Pancreas (tissue), 10 donors: ENCODE results near the gene ZNF581. TPM values are rescaled to one million over a fixed set of nuclear protein-coding genes. Genes with fewer than 3 reads are reported as not detected.

Source experiments
- ATAC-seq, 4 donors: fragments of 200-7000 bp; cut with Tn5 transposase; one replicate each; pipeline versions ENCODE4 v1.8.0 to v1.9.1; 2020; ENCODE audit warnings: mild to moderate bottlenecking in 4 of 4, moderate library complexity in 4 of 4
- DNase-seq, 6 donors: peaks; one replicate each; pipeline ENCODE4 v3.0.0-alpha.2; 2020
- FAIRE-seq: peaks from 2 replicates; lab custom pipeline; 2012; peaks lifted over from hg19 to GRCh38; lab: Jason Lieb, UNC
- H3K27ac ChIP-seq, 4 donors: fragments of 200-600 bp; sonication (generic); 1 replicate in 3 of 4; 2 replicates in 1 of 4; pipeline versions ENCODE4 v1.5.0 to v1.8.0; 2020
- H3K27me3 ChIP-seq, 4 donors: fragments of 200-600 bp; one replicate each; pipeline ENCODE4 v1.8.0; 2021
- H3K36me3 ChIP-seq, 3 donors: fragments of 200-600 bp; sonication (generic) in 1 of 3; one replicate each; pipeline versions ENCODE4 v1.5.0 to v1.8.0; 2020 to 2021
- H3K4me1 ChIP-seq, 3 donors: fragments of 200-600 bp; one replicate each; pipeline ENCODE4 v1.8.0; 2021
- H3K4me3 ChIP-seq, 4 donors: fragments of 200-600 bp; sonication (generic) in 2 of 4; one replicate each; pipeline versions ENCODE4 v1.5.0 to v1.8.0; 2020 to 2021
- H3K9me3 ChIP-seq, 4 donors: fragments of 200-600 bp; one replicate each; pipeline ENCODE4 v1.8.0; 2021
- CTCF ChIP-seq, 4 donors: fragments of 200-600 bp; sonication (generic) in 3 of 4; IDR thresholded peaks; one replicate each; pipeline versions ENCODE4 v1.5.0 to v1.8.0; 2021; ENCODE audit warnings: antibody characterized with exemption in 4 of 4
- WGBS, 2 donors: extraction: QIAGEN DNeasy Blood & Tissue Kit; methylation state at CpG; one replicate each; pipeline ENCODE4 v1.1.7; 2013; 5-methylcytosine and 5-hydroxymethylcytosine counted together
- intact Hi-C, 3 donors: fragments of 100-400 bp; cut with DNase I; formaldehyde crosslinking; loops; one replicate each; pipeline versions ENCODE4 v1.11.1 to v1.14.2; 2022
- polyA plus RNA-seq, 2 donors: library from polyadenylated mRNA; stranded (reverse); fragments of 200-250 nt; gene quantifications; one replicate each; pipeline ENCODE4 v1.2.3, GENCODE V29; 2013
- total RNA-seq, 6 donors: library from RNA; stranded (reverse); fragmentation: NEBNext Ultra II Directional in 4 of 6; extraction: Animal tissue kit (Norgen Biotek cat#: 25700) in 4 of 6; gene quantifications; one replicate each; pipeline versions ENCODE4 v1.2.1 to v1.2.4, GENCODE V29; 2021 to 2023
- donor health status: healthy with polysubstance abuse.
- donor health status: DM: no; HTN: no; CAD: no; lungs with moderate emphysema.
- donor health status: DM: no; HTN: no; CAD: no.
- donor health status: control.
- donor health status: control.
- donor health status: Bipolar disorder and iron deficiency.
- donor health status: DM: yes; HTN: yes; CAD: no.
- donor health status: DM: no; HTN: no; CAD: no.
- donor health status: DM: no; HTN: no; CAD: no.
- donor health status: DM: yes; HTN: yes; CAD: no.

Gene ZNF581
- total and polyA plus RNA-seq, 8 donors, result 12.9 to 23.2 (median 15.2) TPM

- intact Hi-C loops, result no loop called here
- peak overlapping the region; percentile 46 to 68 (median 62) for H3K27ac ChIP-seq
- DNase-seq, result peak in 2 of 6 donors; percentile 50 to 75
These were observed 5.3 kb downstream of the ZNF581 start for GRCh38 chr19:55648585-55649267.

GRCh38 chr19:55649268-55650125, 6.0 kb downstream of the ZNF581 start:
- FAIRE-seq (no peak), ATAC-seq (no peak), DNase-seq (peak in 2 of 6 donors; percentile 37 to 67)
- Histone ChIP-seq H3K27me3 (no peaks in the 10 kb centered on the region), H3K36me3 (no peaks in the 10 kb centered on the region), H3K27ac (no peak overlapping the region), H3K9me3 (no peaks in the 10 kb centered on the region), H3K4me3 (peak overlapping the region in 1 of 4 donors; percentile 91), H3K4me1 (peaks cover 0 to 12% (median 6%) of the 10 kb centered on the region in 3 donors)
- no peak for TF ChIP-seq CTCF (IDR thresholded peaks at IDR 0.05)
- WGBS, 2 donors, result 79 to 87% methylated on average over 17 of the region's 17 CpGs
- intact Hi-C loops, result no loop called here

More at GRCh38 chr19:55648585-55649267, 5.3 kb downstream of the ZNF581 start:
- ATAC-seq (no peak), FAIRE-seq (no peak)
- no peaks in the 10 kb centered on the region for H3K9me3 ChIP-seq
- 36 to 40% methylated on average over 25 of the region's 25 CpGs for WGBS, 2 donors
- H3K36me3 ChIP-seq, result no peaks in the 10 kb centered on the region
- no peak for TF ChIP-seq CTCF (IDR thresholded peaks at IDR 0.05)
- no peaks in the 10 kb centered on the region for H3K27me3 ChIP-seq
- peaks cover 3 to 12% (median 6%) of the 10 kb centered on the region in 3 donors for H3K4me1 ChIP-seq
- peak overlapping the region; percentile 81 to 93 (median 90) for H3K4me3 ChIP-seq

GRCh38 chr19:55650126-55650557, 6.7 kb downstream of the ZNF581 start:
- ATAC-seq (no peak), FAIRE-seq (no peak), DNase-seq (peak in 2 of 6 donors; percentile 21 to 33)
- no peaks in the 10 kb centered on the region for H3K9me3 ChIP-seq
- no peak overlapping the region for H3K27ac ChIP-seq
- no peaks in the 10 kb centered on the region for H3K36me3 ChIP-seq
- H3K27me3 ChIP-seq, result no peaks in the 10 kb centered on the region
- no peak for TF ChIP-seq CTCF (IDR thresholded peaks at IDR 0.05)
- WGBS, 2 donors, result 79 to 93% methylated on average over 4 of the region's 4 CpGs
- H3K4me1 ChIP-seq, result peaks cover 0 to 12% (median 6%) of the 10 kb centered on the region in 3 donors
- intact Hi-C loops, result no loop called here
- H3K4me3 ChIP-seq, result no peak overlapping the region

- Histone ChIP-seq H3K27me3 (no peaks in the 10 kb centered on the region), H3K27ac (no peak overlapping the region), H3K4me3 (no peak overlapping the region), H3K9me3 (no peaks in the 10 kb centered on the region), H3K4me1 (peaks cover 0 to 12% (median 6%) of the 10 kb centered on the region in 3 donors), H3K36me3 (no peaks in the 10 kb centered on the region)
- FAIRE-seq (no peak), DNase-seq (peak in 2 of 6 donors; percentile 37 to 71), ATAC-seq (no peak)
- TF ChIP-seq CTCF (IDR thresholded peaks at IDR 0.05), result no peak
- intact Hi-C loops, result no loop called here
- WGBS, 2 donors, result 88 to 91% methylated on average over 17 of the region's 17 CpGs
These were observed 7.3 kb downstream of the ZNF581 start for GRCh38 chr19:55650602-55651230.
